Stimulated activated CD4-positive, alpha-beta T cell treated with anti-CD3 and anti-CD28 coated beads, Interleukin-15, amount 100 ng/mL, for 24 hours (primary cell): Measurements from ENCODE around the gene ADAT3.

Experiments
- DNase-seq: peaks from one replicate; pipeline ENCODE4 v3.0.0-alpha.2; 2020

The ADAT3 gene

DNA sequence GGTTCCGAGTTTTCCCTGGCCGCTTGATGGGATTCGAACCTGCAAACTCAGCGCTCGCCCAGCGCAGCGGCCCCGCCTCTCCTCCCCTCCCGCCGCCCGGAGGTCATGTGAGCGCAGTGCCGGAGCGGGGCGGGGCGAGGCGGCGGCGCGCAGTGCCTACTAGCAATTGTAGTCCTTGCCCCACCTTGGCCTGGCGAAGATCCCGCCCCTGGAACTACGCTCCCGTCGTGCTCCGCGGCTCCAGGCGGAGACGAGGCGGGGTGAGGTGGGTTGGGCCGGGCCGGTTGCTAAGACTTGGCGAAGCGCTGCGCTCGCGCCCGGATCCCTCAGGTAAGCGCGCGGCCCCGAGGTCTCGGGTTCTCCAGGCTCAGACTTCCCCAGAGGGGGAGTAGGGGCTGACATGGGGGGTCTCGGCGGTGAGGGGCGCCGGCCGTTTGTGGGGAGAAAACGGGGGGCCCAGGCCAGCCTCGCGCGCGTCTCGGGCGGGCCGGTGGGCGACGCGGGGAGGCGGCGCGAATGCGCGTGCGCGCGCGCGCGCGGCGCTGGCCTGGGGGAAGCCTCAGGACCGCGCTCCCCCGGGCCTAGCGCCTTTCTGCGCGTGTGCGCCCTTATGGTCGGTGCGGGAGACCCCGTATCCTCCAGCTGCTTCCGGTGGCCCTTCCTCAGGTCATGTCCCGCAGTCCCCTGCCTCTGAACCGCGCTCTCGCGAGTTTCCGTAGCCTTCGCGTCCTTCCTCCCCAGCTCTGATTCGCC lies at the start of gene ADAT3, which contains the start of gene SCAMP4:
ADAT3 (plus strand) TSS at position 290 of the 753 bp plus-strand sequence. CDS start 6,649 bp downstream, outside the sequence.
SCAMP4 (plus strand) TSS at position 290 of the 753 bp plus-strand sequence. CDS start 9,621 bp downstream, outside the sequence.
- peak; percentile 100 for DNase-seq

DNA sequence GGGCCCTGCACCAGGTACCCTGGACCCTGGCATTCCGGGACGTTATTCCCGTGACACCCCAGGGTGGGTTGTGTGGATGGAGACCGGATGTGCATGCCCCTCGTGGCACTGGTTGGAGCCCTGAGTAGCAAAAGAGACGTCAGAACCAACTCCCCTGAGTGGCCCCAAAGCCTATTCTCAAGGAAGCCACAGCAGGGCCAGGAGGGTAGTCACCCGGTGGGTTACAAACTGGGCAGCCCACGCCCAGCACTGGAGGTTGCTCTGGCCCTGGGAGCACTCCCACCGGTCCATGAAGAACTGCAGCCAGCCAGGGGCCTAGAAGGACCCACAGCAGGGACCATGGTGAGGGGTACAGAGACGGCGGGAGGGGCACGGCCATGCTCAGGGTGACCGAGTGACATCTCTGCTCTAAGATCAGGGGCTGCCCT lies 49.4 kb upstream of the ADAT3 start:
- peak; percentile 56 for DNase-seq

DNA sequence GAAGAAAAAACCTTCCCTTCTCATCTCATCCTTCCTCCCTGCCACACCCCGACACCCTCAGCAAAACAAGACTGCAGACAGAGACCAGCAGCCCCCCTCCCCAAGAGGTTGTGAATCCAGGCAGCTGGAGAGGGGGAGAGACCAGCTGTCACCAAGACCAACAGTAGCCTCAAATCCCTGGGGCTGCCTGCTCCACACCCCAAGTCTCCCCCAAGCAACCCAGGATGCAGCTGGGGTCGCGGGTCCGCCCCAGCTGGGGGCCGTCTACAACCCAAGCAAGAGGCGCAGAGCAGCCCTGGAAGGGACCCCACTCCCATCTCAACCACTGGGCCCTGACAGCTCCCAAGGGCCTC lies 48.9 kb upstream of the ADAT3 start:
- DNase-seq, result no peak

DNA sequence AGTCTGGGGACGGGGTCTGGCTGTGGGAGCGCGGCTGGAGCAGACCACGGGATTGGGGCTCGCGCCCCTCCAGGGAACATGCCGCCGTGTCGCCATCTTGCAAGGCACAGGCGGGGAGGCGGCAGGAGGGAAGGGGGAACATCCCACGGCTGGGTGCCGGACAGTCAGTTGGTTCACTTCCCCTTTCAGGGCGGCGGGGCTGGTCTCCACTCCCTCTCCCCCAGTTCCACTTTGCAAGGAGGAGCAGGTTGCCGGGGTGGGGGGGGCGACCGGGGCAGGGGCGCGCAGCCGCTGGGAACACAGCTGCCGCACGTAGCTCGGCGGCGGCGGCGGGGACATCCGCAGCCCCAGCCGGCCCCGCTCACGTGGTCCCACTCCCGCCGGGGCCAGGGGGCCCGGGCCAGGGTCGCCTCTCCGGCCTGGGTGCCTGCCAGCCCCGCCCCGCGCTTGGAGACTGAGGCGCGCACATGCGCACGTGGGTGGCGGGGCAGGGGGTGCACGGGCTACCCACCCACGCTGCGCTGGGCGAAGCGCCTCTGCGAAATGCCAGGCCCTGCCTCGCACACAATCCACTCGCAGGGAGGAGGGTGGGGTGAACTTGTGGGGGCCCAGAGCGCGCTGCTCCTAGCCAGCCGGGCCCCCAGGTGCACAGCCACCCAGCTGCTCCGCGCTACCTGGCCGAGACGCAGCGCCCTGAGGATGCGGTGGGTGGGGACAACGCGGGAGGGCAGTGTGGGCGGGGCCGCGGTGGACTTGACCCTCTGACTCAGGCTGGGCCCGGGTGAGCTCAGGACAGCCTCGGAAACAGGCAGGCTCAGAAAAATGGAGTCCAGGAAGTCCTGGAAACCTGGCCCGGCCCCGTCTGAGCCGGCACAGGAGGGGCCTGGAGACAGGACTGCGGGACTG lies 48.2 kb upstream of the ADAT3 start:
- peak; percentile 68 for DNase-seq

DNA sequence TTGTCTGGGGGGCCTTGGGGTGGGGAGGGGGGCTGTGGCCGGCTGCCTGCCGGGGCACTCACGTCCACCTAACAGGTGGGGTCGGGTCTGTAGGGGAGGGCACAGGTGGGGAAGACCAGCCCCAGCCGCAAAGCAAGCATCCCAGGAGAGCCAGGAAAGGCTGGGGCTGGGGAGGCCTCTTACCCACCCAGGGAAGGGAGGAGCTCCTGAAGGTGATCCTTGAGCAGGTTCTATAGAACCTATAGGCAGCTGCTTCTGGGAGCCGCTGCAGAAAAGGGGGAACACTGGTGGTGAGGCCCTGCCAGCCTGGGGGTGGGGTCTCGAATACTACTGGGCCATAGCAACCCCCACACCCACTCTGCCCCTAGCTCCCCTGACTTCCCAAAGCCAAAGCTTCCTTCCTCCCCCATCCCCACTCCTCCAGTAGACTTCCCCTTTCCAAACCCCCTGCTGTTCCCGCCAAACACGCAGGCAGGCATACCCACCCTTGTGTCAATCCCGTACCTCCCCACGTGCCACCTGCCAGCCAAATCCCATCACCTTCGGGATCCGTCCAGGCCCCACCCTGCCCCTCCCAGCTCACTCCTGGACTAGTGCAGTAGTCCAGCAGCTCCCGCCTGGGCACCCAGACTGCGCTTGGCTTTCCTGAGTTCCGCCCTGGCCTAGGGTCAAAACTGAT lies 47.4 kb upstream of the ADAT3 start:
- no peak for DNase-seq

DNA sequence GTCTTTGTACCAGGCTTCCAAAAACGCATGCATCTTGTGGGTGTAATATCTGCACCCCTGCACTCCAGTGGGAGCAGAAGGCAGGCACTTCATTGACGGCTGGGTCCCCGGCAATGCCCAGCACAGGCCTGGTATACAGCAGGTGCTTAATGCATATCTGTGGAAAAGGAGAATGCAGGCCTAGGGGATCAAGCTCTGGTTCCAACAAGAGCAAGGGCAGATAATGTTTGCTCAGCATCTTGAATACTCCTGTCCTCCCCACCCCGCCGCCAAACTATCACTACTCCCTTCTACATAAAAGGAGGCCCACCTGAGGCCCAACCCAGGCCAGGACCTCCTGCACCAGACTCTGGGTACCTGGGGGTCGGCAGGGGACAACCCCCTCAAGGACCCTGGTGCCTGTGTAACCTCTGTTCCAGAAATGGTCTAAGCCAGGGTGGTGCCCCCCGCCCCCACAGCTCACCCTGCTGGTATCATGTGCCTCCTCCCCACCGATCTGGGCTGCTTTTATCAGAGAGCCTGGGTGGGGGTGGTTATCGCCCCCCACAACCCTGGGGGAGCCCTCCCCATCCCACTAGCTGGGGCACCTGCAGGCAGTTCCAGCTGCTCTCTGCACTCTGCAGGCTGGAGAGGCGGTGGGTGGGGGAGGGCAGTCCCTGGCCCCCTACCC lies 46.7 kb upstream of the ADAT3 start:
- no peak for DNase-seq

DNA sequence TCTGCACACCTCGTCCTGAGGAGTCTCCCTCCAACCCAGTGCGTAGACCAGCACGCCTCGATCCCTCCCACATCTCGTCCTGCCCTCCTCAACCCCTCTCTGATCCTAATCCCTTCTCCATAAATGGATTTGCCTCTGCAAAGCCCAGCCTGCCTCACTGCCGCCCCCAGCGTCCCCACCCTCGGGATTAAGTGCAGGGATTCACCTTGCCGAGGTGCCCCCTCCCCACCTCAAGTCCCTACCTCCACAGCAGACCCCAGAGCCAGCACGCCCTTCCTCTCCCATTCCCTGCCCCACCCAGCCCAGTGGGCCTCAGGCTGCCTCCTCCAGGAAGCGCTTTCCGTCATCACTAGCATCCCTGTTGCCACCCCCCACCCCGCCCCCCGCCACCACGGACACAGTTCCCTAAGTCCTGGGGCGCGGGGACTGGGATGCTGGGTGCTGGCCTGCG lies 45.8 kb upstream of the ADAT3 start:
- DNase-seq, result no peak

DNA sequence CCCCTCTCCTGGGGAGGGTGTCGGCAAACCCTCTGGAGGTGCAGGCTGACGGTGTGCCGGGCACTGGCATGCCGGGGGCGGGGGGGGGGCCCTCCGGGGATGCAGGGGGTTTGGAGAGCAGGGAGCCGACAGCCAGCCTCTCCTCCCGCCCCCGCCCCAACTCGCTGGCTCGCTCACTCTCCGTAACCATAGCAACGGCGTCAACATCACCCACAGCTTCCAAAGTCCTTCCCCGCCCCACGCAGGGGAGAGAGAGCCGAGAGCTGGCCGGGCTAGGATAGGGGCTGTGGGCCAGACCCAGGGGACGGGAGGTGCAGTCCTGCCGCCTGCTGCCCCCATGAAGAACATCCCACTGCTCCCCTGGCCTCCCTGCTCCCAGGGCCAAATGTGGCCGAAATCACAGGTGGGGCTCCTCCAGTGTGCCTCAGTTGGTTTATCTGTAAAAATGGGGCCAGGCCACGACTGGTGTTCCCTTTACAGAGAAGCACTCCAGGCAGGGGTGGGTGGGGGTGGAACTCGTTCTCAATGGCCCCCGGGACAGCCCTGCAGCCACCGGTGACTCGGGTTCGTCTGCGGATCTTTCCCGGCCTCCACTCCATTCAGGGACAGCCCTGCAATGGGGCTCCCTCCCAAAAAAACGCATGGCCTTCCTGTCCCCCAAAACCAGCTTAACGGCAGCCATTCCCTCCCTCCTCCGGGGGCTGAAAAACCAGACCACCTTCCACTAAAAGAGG lies 45.0 kb upstream of the ADAT3 start:
- peak; percentile 73 for DNase-seq

DNA sequence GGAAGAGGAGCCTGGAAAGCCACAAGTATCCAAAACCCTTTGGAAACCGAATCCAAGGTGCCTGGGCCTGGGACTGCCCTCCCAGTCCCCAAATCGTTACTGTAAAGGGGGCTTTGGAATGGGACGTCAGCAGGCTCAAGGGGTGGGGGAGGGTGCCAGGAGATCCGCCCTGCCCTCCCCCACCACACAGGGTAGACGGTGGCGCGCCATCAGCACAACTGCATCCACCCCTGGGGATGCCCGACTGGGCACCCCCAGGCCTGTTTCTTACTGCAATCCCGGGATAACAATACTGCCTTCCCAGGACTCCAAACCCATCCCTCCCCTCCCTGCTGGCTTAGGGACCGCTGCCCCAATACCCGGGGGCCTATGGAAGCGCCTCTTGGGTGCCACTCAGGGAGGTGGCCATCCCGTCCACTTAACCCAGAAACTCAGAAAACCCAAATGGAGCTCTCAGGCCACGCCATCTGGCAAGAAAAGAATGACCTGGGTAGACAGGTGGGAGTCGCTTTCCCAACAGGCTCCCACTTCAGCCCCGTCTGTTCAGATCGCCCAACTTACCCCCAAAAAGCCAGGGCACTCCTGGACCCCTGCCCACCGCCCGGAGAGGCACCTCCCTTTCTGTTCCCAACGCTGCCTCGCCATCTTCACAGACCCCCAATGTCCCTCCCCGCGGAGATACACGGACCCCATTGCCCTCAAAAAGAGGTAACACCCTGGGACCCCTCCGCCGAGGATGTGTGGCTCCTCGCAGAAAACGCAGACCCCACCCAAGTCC lies 44.2 kb upstream of the ADAT3 start:
- DNase-seq, result no peak

DNA sequence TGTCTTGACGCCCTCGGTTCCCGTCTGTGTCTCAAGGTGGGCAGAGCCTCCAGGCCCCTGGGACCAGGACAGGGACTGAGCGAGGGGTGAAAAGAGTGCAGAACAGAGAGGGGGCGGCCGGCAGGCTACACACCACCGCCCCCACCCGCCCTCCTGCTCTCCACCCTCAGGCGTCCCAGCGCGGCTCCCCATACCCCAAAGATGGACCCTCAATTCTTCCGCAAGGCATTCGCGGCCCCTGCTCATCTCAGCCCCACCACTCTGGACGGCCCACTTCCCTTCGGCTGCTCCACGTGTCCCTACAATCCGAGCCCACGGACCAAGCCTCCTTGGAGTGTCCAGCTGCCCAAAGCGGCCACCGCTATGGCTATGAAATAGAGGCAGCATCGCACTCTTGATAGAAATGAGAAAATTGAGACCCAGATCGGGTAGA lies 43.6 kb upstream of the ADAT3 start:
- DNase-seq, result no peak

DNA sequence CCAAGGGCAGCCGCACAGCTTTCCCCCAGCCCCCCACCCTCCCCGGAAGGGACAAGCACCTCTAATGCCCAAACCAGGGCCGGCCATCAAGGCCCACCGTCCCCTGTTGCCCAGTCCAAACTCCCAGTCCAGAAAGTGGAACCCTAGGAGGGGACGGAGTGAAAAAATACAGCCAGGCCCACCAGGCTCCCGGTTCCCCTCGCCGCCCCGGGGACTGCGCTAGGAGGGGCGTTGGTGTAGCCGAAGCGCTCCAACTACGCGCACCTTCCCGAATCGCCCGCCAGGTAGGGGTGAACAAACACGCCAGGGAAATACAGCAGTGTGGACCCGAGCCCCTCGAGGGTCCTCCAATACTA lies 43.2 kb upstream of the ADAT3 start:
- no peak for DNase-seq

DNA sequence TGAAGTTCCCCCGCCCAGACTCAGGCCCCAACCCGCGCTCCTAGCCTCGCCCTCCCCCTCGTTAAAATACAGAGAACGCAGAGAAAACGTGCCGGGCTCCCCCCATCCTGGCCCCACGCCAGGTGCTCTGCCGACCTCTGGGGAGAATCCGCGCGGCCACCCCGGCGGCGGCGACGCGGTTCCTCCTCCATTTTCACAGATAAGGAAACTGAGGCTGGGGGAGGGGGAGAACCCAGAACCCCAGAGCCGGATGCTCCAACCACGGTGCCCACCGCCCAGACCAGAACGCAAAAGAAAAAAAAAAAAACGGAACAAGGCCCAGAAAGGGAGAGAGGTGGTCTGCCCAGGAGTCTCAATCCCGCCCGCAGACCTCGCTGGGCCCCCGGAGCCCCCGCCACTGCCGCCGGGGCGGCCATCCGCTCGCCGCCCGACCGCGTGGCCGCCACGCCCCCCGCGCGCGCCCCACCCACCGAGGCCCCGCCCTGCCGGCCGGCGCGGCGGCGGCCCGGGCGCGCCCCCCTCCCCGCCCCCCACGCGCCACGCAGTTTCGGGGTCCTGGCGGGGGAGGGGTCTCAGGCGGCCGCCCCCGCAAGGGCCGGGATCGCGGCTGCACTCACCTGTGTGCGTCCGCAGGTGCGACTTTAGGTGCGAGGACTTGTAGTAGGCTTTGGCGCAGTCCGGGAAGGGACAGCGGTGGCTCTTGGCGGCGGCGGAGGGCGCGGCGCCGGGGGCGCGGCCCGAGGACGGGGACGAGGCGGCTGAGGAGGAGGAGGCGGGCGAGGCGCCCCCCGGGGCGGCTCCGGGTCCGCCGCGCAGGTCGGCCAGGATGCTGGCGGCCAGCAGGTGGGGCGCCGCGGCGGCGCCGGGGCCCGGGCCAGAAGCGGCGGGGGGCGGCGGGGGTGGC lies 42.5 kb upstream of the ADAT3 start:
- DNase-seq, result peak; percentile 66

DNA sequence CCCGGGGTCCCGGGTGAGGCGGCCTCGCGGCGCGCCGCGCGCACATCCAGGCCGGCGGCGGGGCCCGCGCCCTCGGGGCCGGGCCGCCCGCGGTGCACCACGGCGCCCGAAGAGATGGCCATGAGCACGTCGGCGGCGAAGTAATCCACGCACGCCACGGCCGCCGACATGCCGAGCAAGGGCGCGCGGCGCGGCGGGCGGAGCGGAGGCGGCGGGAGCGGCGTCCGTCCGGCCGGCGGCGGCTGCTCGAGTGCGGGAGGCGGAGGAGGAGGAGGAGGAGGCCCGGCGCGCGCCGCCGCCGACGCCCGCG lies 41.9 kb upstream of the ADAT3 start, which contains the start of gene KLF16:
KLF16 (minus strand) TSS at position 252 of the 310 bp plus-strand sequence; CDS start at position 170, 82 bp downstream.
- no peak for DNase-seq

DNA sequence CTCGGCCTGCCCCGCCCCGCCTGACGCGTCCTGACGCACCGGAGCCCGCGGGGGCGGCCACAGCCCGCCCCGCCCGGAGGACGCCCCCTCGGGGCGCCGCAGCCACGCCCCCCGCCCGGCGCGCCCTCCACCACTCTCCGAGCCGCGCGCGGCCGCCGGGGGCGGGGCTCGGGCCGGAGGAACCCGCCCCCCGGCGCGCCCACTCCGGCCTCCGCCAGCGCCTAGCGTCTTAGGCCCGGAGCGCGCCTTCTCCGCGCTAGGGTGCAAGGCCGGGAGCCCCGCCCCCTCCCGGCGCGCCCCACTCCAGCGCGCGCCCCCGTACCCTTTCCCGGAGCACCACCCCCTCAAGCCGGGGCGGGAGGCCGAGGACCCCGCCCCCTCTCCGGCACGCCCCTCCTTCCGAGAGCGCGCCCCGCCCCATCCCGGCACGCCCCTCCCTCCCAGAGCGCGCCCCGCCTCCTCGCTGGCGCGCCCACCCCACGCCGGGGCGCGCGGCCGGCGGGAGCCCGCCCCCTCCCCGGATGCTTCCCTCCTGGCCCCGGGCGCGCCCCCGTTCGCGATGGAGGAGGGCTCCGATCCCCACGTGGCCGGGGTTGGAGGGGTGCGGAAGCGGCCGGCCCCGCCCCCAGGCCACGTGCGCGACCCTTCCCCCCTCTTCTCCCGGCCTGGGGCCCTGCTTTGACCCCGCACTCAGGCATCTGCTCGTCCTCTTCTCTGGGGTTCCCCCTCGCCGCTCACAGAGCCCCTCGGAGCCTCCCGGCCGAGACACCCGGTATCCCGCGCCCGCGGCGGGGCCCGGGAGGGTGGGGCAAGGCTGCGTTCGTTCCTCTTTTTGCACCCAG lies 41.3 kb upstream of the ADAT3 start:
- peak; percentile 96 for DNase-seq

DNA sequence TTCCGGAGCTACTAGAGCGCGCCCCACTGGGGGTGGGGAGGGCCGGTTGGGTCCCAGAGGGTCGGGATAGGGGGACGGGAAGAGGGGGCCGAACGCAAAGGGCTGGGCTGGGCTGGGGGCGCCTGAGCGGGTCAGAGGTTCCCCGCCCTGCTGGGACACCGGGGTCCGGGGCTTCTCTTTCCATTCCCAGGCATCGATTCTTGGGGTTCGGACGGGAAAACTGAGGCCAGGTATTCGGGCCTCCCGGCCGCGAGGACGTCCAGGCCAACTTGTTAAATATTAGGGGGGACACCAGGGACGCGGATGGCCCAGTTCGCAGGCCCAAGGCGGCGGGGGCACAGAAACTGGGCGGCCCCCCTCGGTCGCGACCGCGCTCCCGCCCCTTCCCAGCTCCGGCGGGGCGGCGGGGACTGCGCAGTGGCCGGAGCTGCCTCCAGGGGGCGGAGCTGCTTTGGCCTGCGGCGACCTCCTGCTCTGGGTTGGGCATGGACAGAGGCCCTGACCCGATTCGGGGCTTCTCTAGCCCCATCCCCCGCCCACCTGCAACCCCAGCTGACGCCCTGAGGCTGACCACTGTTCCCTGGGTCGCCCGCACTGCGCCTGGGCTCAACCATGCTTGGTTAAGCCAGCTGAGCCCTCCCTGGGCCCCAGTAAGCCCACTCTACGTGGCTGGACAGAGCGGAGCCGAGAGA lies 40.6 kb upstream of the ADAT3 start:
- peak; percentile 74 for DNase-seq

DNA sequence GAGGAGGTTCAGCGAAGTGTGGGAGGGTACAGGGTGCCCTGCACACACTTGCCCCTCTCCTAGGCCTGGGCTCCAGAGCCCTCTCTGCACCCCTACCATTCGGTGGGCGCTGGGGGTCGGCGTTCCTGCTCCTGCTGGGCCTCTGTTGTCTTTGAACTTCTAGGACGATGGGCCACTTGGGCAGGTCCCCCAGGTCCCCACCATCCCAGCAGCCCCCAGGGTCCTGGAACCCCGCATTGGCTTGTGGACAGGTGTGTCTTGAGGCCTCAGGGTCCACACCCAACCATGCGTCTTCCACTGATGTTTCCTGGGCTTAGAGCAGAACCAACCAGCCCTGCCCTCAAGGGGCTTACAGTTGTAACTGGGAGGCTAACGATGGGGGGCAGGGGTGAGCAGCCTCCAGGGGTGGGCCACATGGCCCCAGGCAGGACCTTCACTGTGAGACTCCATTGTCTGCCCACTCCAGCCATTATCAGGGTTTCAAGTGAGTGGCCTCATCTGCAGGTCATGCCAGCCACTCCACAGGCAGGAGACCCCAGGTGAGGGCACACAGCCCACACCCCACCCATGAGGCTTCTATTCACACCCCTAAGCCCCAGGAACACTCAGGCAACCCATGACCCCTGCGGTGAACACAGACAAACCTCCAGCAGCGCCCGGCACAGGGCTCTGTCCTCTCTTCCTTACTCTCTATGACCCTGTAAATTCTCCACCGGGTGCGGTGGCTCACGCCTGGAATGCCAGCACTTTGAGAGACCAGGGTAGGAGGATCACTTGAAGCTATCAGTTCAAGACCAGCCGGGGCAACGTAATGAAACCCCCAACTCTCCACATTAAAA lies 39.8 kb upstream of the ADAT3 start:
- no peak for DNase-seq

DNA sequence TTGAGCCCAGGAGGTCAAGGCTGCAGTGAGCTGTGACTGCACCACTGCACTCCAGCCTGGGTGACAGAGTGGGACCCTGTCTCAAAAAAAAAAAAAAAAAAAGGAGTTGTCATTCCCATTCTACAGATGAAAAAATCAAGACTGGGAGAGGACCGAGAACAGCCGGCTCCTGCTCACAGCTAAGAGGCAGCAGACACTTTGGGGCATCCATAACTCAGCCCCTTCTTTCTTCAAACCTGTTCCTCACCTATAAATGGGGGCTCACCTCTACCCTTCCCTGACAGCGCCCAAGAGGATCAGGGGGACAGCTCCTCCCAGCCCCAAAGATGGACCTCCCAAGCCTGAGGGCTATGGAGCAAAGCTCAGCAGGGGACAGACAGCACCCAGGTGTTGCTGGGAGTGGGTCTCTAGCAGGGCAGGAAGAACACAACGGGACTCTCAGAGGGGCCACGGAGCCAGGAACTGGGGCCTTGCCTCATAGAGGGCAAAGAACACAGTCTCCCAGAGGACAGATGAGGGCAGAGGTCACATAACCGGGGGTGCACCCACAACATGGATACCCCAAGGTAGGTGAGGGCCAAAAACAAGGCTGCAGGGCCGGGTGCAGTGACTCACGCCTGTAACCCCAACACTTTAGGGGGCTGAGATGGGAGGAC lies 38.4 kb upstream of the ADAT3 start:
- no peak for DNase-seq
